NT2/D1 (cell line): Measurements from ENCODE around the gene HSPA12B.

Source experiments
- DNase-seq: peaks from one replicate; pipeline ENCODE4 v3.0.0-alpha.2; 2011; ENCODE audit warnings: low read depth, low spot score
- H3K27me3 ChIP-seq: 2 replicates; pipeline ENCODE4 v1.6.0; 2011; ENCODE audit warnings: mild to moderate bottlenecking; ENCODE audit not compliant: insufficient read length, insufficient read depth
- H3K36me3 ChIP-seq: 2 replicates; pipeline ENCODE4 v1.6.1; 2011; ENCODE audit warnings: mild to moderate bottlenecking, low read length, mixed read lengths; ENCODE audit not compliant: insufficient read depth, insufficient read length
- H3K4me1 ChIP-seq: 2 replicates; pipeline ENCODE4 v1.5.1; 2011; ENCODE audit not compliant: insufficient read depth, insufficient read length
- H3K4me3 ChIP-seq: 2 replicates; pipeline ENCODE4 v1.5.1; 2011; ENCODE audit warnings: low read depth; ENCODE audit not compliant: insufficient read length
- H3K9ac ChIP-seq: 2 replicates; pipeline ENCODE4 v1.6.0; 2011; ENCODE audit warnings: low read depth; ENCODE audit not compliant: insufficient read length
- H3K9me3 ChIP-seq: 2 replicates; pipeline ENCODE4 v1.5.1; 2011; ENCODE audit warnings: mild to moderate bottlenecking, low read length; ENCODE audit not compliant: insufficient read depth
- SUZ12 ChIP-seq: IDR thresholded peaks from 2 replicates; pipeline ENCODE4 v1.6.1; 2011; ENCODE audit not compliant: insufficient read length, insufficient read depth; ENCODE audit errors: extremely low read depth
- YY1 ChIP-seq: IDR thresholded peaks from 2 replicates; pipeline ENCODE4 v1.6.1; 2011; ENCODE audit not compliant: insufficient read length, insufficient read depth
- ZNF274 ChIP-seq: IDR thresholded peaks from 2 replicates; pipeline ENCODE4 v1.6.1; 2011; ENCODE audit warnings: mild to moderate bottlenecking, low read depth, low read length

Gene HSPA12B

DNA sequence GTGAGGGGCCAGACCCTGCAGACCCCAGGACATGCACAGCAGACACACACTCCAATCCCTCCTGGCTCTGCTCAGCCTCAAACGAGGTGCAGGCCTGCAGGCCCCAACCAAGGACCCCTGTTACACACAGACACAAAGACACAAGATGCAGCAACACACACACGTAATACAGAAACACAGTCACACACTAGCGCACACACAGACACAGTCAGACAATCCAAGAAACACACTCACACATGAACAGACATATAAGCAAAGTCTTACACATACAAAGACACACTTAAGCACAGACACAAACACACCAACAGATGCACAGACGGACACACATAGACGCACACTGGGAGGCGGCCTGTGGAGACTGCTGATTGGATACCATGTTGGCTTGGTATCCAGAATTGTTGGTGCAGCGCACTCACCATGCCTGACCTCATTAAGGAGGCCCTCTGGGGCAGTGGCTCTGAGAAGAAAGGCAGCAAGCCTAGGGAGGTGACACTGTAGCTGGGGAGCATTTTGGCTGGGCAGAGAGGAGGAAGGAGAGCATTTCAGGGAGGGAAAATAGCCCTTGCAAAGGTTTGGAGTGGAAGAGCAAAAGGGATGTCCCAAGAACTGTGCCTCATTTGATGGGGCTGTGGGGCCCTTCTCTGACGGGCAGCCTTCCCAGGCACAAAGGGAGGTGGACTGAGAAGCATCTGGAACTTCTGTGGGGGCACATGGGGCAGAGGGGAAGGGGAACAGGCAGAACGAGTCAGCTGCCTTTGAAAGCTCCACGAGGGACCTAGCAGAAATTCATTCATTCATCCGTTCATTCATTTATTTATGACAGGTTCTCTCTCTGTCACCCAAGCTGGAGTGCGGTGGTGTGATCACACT is 1.4 kb upstream of the HSPA12B start:
- no peaks in the 10 kb centered on the region for H3K36me3 ChIP-seq
- no peak overlapping the region for H3K4me3 ChIP-seq
- no peak for TF ChIP-seq ZNF274
- no peak for TF ChIP-seq SUZ12
- TF ChIP-seq YY1, result no peak
- H3K9ac ChIP-seq, result no peak overlapping the region
- H3K4me1 ChIP-seq, result peaks cover 20% of the 10 kb centered on the region
- H3K9me3 ChIP-seq, result no peaks in the 10 kb centered on the region
- no peak for DNase-seq
- H3K27me3 ChIP-seq, result peaks cover 15% of the 10 kb centered on the region

GRCh38 chr20:3731944-3732326 is 550 bp upstream of the HSPA12B start:
- DNase-seq, result no peak
- Histone ChIP-seq H3K27me3 (peaks cover 15% of the 10 kb centered on the region), H3K4me3 (no peak overlapping the region), H3K36me3 (no peaks in the 10 kb centered on the region), H3K9ac (no peak overlapping the region), H3K9me3 (no peaks in the 10 kb centered on the region), H3K4me1 (peaks cover 20% of the 10 kb centered on the region)
- TF ChIP-seq ZNF274 (no peak), SUZ12 (no peak), YY1 (no peak)

DNA sequence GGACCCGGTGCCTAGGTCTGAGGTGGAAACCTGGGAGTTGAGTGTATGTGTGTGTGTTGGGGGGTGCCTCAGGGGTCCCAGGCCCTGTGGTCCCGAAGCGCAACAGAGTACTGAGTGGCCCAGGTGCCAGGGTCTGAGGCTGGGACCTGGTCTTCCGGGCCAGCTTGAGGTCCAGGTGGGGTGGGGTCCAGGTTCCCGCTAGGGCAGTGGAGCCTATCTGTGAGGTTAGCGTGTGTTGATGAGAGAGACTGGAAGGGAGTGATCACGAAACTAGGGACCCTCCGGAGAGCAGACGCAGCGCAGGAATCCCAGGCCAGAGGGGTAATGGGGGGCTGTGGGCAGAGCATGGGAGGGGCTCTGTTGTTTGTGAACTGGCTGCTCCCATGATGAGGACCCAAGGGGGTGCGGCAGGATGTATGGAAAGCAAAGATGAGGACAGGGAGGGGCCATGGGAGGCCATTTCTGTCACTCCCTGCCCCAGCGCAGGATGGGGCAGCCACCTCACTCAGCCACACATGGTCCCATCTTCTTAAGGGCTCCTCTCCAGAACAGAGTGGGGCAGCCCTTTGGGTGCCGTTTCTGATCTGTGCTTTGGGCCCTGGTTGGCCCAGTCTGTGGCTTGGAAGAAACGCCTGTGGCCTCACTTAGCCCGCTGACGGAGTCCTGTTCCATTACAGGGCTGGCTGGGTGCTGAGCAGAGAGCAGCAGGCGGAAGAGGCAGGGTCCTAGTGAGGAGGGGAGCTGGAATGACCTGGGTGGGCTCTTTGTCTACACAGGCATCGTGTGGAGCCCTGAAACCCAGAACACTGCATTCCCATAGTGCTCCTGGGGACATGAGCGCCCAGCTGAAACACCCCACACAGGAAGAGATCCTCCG is 872 bp downstream of the HSPA12B start:
- TF ChIP-seq ZNF274 (no peak), SUZ12 (no peak), YY1 (no peak)
- H3K4me3 ChIP-seq, result peak overlapping the region; percentile 45
- H3K9me3 ChIP-seq, result no peaks in the 10 kb centered on the region
- H3K36me3 ChIP-seq, result no peaks in the 10 kb centered on the region
- H3K4me1 ChIP-seq, result peaks cover 13% of the 10 kb centered on the region
- H3K9ac ChIP-seq, result peak overlapping the region; percentile 86
- DNase-seq, result no peak
- H3K27me3 ChIP-seq, result peaks cover 15% of the 10 kb centered on the region

DNA sequence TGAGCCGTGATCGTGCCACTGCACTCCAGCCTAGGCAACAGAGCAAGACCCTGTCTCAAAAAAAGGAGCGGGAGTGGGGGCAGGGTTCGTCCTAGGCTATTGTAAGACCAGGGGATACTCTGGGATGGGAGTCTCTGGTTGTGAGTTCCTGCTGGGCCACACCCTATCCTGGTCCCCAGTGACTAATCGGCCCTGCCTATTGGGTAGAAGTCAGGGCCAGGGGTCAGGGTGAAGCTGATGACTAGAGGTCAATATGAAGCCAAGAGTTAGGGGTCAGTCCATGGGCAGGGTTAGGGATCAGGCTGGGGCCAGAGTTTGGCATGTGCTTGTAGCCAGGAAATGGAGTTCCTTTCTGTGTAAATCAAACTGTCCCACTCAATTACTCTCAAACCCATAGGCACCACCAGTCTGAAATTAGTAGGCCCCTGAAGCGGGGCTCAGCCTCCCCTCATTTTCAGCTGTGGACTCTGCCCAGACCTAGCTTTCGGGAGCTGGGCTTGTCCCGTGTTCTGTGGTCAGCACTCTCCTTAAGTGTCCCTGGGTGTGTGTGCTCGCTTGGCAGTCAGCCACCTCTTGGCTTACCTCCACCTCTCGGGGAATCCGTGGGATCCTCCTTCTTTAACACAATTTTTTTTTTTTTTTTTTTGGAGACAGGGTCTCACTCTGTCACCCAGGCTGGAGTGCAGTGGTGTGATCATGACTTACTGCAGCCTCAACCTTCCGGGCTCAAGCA is 1.8 kb downstream of the HSPA12B start:
- no peak for TF ChIP-seq ZNF274
- no peak for TF ChIP-seq YY1
- no peak for TF ChIP-seq SUZ12
- Histone ChIP-seq H3K36me3 (no peaks in the 10 kb centered on the region), H3K4me1 (peaks cover 15% of the 10 kb centered on the region), H3K4me3 (no peak overlapping the region), H3K9ac (no peak overlapping the region), H3K27me3 (peaks cover 15% of the 10 kb centered on the region), H3K9me3 (no peaks in the 10 kb centered on the region)
- DNase-seq, result no peak

DNA sequence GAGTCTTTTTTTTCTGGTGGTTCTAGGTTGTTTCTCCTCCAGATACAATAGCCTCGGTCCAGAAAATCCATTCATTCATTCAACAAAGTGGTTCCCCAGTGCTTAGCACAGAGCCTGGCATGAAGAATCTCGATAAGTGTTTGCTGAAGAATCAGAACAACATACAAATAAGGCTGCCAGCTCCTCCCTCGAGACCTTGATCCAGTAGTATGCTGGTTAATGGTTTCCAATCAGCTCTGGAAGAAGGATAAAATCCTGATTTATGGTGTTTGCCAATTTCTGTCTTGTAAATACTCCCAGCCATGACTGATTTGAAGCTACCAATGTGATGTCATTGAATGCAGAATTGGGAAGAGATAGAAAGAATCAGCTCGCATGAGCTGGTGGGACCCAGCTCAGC is 3.3 kb downstream of the HSPA12B start:
- H3K4me3 ChIP-seq, result no peak overlapping the region
- H3K9me3 ChIP-seq, result no peaks in the 10 kb centered on the region
- peaks cover 13% of the 10 kb centered on the region for H3K27me3 ChIP-seq
- DNase-seq, result no peak
- no peak overlapping the region for H3K9ac ChIP-seq
- TF ChIP-seq SUZ12 (no peak), ZNF274 (no peak), YY1 (no peak)
- H3K4me1 ChIP-seq, result peaks cover 22% of the 10 kb centered on the region
- no peaks in the 10 kb centered on the region for H3K36me3 ChIP-seq

GRCh38 chr20:3738111-3739053 is 5.9 kb downstream of the HSPA12B start:
- H3K4me1 ChIP-seq, result peaks cover 18% of the 10 kb centered on the region
- no peak overlapping the region for H3K4me3 ChIP-seq
- TF ChIP-seq ZNF274, result no peak
- no peak for TF ChIP-seq YY1
- TF ChIP-seq SUZ12, result no peak
- no peaks in the 10 kb centered on the region for H3K36me3 ChIP-seq
- DNase-seq, result no peak
- no peaks in the 10 kb centered on the region for H3K9me3 ChIP-seq
- H3K9ac ChIP-seq, result no peak overlapping the region
- peaks cover 4% of the 10 kb centered on the region for H3K27me3 ChIP-seq
